GM18519 (cell line): ENCODE data around the gene ZNF770.
"Not testable (repeated sequence)": the region's sequence is repeated elsewhere in the genome, so short reads cannot be mapped to it uniquely, and the experiment has no call there.

ENCODE experiments used
- ATAC-seq: cut with Tn5 transposase; IDR thresholded peaks from one replicate; pipeline ENCODE4 v1.9.1; 2021; ENCODE audit warnings: mild to moderate bottlenecking, moderate library complexity; ENCODE audit not compliant: unreplicated experiment, low FRiP score

The ZNF770 gene

DNA sequence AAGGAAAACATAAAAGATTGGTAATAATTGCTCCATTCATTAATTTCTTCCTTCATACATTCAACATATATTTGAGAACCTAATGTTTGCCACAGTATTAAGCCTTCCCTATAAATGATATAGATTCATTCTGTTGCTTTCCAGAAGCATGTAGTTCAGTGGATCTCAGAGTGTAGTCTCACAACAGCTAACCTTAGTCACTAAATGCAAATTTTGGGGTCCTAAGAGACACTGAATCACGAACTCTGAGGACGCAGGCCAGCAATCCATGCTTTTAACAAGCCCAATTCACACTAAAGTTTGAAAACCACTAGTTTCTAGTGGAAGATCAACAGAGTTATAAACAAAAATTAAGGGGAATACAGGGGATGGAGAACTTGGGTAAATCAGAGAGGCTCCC, 11.3 kb downstream of the ZNF770 start:
- ATAC-seq, result no peak

DNA sequence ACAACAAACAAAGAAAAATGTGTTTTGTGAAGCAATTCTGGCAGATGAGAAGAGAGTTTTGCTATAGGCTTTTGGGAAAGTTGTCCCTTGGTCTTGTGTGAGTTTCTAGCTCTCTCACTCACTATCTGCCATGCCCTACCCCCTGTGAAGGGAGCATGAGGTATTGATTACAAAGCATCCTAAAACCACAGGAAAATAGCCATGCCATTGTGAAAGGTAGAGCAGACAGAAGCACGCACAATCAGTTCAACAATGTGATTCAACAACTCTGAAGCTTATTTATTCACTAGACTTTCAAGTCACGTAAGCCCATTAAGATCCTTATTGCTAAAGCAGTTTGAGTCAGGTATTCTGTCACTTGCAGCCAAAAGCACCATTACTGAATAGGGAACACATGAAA, 12.0 kb downstream of the ZNF770 start:
- no peak for ATAC-seq

GRCh38 chr15:34973512-34973911, 14.6 kb downstream of the ZNF770 start:
- ATAC-seq, result no peak

DNA sequence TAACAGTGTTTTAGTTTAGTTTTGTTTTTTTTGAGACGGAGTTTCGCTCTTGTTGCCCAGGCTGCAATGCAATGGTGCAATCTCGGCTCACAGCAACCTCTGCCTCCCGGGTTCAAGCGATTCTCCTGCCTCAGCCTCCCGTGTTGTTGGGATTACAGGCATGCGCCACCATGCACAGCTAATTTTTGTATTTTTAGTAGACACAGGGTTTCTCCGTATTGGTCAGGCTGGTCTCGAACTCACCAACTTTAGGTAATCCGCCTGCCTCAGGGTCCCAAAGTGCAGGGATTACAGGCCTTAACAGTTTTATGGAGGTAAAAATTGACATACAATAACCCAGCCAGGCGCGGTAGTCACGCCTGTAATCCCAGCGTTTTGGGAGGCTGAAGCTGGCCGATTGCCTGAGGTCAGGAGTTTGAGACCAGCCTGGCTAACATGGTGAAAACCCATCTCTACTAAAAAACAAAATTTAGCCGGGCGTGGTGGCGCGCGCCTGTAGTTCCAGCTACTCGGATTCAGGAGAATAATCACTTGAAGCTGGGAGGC, 17.9 kb downstream of the ZNF770 start:
- ATAC-seq, result not testable (repeated sequence)

GRCh38 chr15:34969340-34970097, 18.6 kb downstream of the ZNF770 start, which contains the start of gene AQR:
Gene AQR, minus strand, starts transcription at chr15:34969742. Its CDS starts 129 bp downstream, at chr15:34969613.
- ATAC-seq, result peak; percentile 95

- no peak for ATAC-seq
Measured at GRCh38 chr15:34964277-34964676, 23.8 kb downstream of the ZNF770 start.

DNA sequence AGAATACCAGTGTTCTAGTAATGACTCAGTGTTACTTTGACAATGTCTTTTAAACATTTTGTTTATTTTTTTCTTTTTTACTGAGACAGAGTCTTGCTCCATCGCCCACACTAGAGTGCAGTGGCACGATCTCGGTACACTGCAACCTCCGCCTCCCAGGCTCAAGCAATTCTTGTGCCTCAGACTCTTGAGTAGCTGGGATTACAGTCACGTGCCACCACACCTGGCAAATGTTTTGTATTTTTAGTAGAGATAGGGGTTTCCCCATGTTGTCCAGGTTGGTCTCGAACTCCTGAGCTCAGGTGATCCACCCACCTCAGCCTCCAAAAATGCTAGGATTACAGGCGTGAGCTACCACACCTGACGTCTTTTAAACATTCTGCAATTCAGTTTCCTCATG, 34.2 kb downstream of the ZNF770 start:
- no peak for ATAC-seq

GRCh38 chr15:34952481-34952880, 35.6 kb downstream of the ZNF770 start:
- no peak for ATAC-seq

DNA sequence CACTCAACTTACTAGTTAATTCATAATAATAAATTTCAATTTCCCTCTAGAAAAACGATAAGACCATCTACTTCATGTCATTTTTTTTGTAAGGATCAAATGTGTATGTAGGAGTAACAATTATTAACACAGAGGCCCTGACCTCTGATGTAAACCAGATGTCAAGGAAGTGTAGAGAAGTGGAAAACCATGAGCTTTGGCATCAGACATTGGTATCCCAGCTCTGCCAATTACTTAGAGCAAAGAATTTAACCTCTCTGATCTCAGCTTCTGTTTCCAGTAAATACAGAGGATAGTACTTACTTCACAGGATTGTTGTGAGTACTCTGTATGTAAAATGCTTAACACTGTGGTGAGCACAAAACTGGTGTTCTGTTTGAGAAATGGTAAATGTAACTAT, 36.1 kb downstream of the ZNF770 start:
- ATAC-seq, result no peak

DNA sequence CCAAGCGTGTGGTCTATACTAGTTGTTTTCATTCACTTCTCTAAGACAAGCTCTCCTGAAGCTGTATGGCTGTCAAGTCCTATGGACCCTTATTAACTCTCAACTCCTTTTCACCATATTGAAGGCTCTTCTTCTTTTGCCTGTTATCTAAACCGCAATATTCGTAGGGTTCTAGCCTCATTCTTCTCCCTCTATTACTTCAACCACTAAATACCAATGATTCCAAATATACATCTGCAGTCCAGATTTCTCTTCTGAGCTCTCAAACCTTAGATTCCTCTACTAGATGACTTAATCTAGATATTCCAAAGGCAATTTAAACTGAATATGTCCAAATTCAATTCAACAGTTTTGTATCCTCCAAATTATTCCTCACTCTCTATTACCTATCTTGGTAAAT, 43.2 kb downstream of the ZNF770 start:
- no peak for ATAC-seq

DNA sequence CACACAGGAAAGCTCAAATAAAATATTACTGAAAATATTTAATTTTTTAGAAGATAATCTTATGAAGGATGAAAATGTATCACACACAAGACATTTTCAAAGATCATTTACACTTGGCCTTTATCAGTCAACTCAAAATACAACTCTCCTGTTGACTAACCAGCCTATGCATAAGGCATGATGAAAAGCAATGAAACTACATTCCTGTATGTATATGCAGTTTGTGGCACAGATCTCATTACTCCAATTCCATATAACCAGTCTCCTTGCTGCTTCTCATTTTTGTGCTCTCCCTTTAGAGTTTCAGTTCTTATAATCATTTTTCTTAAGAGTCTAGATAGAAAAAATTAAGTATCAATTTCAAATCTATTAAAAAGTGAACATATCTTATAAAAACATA, 44.4 kb downstream of the ZNF770 start:
- ATAC-seq, result no peak

- not testable (repeated sequence) for ATAC-seq
Measured at GRCh38 chr15:34943264-34943663, 44.8 kb downstream of the ZNF770 start.

DNA sequence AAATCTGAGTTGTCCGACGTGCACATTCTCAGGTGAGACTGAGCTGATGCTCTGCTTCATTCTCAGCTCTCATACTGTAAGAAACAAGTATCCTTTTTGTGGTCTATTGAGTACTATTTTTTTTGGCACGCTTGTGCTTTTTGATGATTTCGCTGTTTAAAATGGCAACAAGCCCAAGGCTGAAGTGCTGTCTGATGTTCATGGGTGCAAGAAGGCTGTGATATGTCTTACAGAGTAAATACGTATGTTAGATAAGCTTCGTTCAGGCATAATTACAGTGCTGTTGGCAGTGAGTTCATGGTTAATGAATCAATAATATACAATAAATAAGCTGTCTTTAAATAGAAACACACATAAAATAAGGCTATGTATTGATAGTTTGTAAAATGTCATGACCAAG, 45.7 kb downstream of the ZNF770 start:
- ATAC-seq, result no peak

GRCh38 chr15:34941831-34942230, 46.3 kb downstream of the ZNF770 start:
- ATAC-seq, result no peak

DNA sequence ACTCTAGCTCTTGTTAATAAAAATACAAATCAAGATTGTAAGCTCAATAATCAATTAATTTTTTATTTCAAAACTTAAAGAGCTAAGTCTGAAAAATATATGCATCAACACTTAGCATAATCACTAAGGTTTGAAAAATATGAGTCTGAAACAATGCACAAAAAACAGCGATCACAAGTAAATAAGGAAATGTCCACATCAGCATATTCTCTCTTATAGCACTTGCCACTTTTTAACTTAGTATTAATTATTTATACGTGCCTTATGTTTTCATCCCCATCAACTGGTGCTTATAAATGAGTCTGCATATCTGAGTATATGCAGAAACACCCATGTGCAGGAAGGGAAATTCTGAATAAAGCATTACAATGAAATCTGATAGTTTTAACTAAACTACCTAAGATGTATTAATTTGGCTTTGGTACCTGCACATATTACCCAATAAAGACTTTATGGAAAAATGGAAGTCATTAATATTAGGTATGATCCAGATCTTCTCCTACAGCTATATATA, 46.8 kb downstream of the ZNF770 start:
- no peak for ATAC-seq

DNA sequence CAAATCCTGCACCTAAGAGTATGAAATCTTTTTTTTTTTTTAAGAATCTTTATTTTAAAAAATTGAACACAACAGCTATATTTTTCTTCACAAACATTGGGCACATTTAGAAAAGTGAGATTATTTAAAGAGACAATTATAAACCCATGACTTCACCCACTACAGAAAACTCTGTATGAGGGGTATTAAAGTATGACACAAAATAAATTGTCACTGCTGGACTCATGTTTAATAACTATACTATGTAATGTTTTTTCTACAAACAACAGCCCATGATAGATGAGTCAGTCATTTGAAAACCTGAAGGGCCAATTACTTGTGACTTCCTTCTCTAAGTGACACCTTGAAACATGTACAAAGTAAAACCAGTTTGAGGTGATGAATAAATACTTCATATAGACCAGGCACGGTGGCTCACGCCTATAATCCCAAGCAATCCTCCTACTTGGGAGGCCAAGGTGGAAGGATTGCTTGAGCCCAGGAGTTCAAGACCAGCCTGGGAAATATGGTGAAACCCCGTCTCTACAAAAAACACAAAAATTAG, 54.6 kb downstream of the ZNF770 start:
- no peak for ATAC-seq

- not testable (repeated sequence) for ATAC-seq
Measured at GRCh38 chr15:34928349-34928748, 59.7 kb downstream of the ZNF770 start.
